GM19328 (cell line): ENCODE results near the gene TAX1BP3.

Experiments used
- ATAC-seq: cut with Tn5 transposase; IDR thresholded peaks from one replicate; pipeline ENCODE4 v1.9.1; 2021; ENCODE audit warnings: mild to moderate bottlenecking, moderate library complexity; ENCODE audit not compliant: unreplicated experiment

Gene TAX1BP3

DNA sequence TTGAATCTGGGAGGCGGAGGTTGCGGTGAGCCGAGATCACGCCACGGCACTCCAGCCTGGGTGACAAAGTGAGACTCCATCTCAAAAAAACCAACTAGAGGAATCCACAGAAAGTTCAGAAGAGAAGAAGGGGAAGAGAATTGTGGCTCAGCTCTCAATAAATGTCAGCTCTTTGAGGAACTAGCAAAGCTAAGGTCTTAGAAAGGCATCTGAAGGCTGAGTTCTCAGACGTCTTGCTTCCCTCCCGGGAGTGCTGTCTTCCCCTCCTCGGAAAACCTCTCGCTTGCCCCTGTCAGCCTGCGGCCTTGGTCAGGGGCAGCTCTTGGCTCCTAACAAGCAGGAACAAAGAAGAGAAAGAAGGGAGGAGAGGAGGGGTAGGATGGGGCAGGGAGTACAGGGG lies 37.6 kb downstream of the TAX1BP3 start:
- no peak for ATAC-seq

DNA sequence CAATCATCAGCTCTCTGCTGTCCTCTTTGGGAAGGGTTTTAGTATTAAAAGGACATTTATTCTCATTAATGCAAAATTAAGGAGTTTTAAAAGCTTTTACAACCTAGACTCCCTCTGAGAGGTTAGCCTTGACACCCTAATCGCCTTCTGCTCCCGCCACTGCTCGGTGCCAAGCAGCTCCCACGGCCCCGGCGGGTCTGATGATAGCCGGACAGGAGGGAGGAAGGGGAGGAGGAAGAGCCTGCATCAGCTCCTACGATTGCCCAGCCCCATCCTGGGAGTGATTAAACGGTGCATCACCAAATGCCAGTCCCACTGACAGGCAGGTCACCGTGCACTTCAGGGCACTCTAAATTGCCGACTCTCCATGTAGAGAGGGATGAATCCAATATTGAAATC lies 40.6 kb downstream of the TAX1BP3 start:
- no peak for ATAC-seq

DNA sequence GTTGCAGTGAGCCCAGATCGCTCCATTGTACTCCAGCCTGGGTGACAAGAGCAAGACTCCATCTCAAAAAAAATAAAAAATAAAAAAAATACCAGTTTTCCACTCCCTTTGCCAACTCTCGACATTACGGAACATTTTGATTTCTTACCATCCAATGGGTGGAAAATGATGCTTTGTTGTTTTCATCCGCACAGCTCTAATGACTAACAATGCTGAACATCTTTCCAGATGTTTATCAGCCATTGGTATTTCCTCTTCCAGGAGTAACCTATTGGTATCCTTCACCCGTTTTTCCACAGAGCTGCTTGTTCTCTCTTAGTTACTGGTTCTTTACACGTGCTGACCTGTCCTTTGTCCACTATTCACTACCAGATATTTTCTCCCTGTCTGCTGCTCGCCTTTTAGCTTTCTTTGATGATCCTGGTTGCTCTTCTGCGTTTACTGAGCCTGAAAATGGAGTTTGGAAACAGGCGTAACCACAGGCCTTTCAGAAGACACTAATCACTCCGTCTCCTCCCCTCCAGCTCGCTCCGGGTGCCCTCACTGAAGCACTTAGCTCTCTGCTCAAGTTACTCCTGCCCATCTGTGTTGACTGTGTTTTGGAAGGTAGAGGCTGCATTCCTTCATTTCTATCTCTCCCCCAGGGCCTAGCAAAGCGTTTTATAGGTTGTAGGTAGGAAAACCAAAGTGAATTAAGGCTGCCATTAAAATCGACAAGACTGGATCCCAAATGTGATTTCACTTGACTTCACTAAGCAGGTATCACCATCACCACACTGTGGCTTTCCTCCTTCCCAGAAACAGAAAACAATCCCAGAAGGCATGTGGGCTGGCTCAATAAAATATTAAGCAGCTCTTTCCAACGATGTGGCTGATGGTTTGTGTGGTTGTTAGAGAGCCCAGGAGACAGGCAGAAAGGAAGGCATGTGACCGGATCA lies 41.3 kb downstream of the TAX1BP3 start:
- no peak for ATAC-seq

DNA sequence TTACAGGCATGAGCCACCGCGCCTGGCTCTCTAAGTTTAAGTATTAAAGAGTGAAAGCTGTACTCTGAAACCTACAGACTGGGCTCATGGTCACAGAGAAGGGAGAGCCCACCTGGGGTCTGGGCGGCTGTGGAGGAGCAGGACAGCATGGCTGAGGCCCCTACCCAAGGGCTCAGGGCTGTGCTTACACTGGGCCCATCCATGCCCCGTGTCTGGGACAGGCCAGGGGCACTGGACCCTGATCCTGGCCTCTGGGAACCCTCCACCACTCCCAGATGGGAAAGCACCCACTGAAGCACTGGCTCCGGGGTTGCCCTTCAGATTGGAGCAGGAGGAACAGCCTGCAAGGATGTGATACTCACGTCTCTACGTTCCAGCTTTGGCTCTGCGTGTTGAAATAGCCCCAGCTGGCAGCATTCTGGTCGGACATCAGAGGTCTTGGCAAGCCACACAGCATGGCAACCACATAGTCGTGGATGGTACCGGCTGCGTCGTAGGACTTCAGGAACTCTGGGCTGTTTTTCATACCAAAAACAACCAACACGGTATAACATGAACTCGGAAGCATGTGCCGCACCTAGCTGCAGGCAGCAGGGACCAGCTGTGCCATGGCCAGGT lies 45.3 kb downstream of the TAX1BP3 start:
- ATAC-seq = no peak

DNA sequence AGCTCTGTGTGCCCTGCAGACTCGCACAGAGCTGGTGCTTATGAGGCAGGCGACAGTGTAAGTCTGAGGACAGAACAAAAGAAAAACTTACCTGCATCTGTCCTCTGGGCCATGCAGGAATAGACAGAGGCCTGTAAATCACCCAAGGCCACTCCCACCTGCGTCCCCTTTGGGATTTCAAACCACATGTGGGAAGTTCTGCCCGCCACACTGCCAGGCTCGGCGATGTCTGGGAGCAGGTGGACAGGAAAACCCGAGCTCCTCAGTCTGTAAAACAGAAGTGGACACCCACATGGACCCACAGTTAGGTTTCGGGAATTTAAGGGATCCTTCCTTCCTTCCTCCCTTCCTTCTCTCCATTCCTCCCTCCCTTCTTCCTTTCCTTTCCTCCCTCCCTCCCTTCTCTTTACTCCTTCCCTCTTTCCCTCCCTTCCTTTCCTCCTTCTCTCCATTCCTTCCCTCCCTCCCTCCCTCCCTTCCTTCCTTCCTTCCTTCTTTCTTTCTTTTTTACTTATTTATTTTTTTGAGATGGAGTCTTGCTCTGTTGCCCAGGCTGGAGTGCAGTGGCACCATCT lies 47.1 kb downstream of the TAX1BP3 start:
- ATAC-seq = no peak

DNA sequence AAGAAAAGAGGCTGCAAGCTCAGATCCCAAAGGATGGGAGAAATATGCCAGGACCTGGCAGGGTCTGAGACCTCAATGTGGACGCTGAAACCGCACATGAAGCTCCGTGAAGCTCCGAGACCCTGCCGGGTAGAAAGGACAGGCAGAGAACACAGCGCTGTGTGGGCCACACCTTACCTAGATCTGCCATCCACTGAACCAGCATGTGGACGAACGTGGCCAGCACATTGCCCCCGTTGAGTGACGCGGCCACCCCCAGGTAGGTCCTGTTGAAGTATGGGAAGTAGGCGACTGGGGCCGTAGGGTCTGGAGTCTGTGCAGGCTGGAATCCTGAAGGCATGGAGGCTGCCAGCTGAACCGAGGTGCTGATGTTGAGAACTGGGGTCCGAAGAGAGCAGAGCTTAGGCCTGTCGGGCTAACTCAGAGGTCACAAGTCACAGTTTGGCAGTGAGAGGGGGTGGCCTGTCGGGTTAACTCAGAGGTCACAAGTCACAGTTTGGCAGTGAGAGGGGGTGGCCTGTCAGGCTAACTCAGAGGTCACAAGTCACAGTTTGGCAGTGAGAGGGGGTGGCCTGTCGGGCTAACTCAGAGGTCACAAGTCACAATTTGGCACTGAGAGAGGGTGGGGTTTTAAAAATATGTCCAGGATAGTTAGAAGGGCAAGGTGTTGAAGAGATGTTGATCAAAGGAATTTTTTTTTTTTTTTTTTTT lies 53.1 kb downstream of the TAX1BP3 start:
- no peak for ATAC-seq

DNA sequence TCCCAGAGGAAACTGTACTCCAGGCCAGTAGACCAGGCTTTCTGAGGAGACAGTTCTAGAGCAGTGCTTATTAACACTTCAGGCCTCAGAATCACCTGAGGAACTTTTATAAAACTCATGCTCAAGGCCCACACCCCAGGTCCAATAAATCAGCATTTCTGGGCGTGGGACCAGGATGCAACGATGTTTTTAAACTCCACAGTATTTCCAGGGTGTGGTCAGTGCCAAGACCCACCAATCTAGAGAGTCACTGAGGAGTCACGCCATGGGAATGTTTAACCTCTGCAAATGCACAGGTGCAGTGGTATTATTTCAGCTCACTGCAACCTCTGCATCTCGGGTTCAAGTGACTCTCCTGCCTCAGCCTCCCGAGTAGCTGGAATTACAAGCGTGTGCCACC lies 55.3 kb downstream of the TAX1BP3 start:
- ATAC-seq = no peak
